Neuronal stem cell (in vitro differentiated cells): ENCODE measurements around the gene PHAF1.

Source experiments
- DNase-seq: peaks from one replicate; pipeline ENCODE4 v3.0.0-alpha.2; 2013; ENCODE audit warnings: low spot score
- H2AFZ ChIP-seq: one replicate; pipeline ENCODE4 v1.6.1; 2013; ENCODE audit warnings: mild to moderate bottlenecking, low read length, inconsistent platforms
- H2AK5ac ChIP-seq: 2 replicates; pipeline ENCODE4 v1.6.1; 2013; ENCODE audit warnings: low read depth, mild to moderate bottlenecking, inconsistent platforms, low read length, moderate library complexity, mixed read lengths
- H2BK120ac ChIP-seq: 2 replicates; pipeline ENCODE4 v1.6.1; 2013; ENCODE audit warnings: low read depth, mild to moderate bottlenecking, inconsistent platforms, low read length, moderate library complexity, mixed read lengths
- H2BK12ac ChIP-seq: one replicate; pipeline ENCODE4 v1.6.1; 2013; ENCODE audit warnings: low read length, inconsistent platforms
- H2BK15ac ChIP-seq: 2 replicates; pipeline ENCODE4 v1.6.1; 2013; ENCODE audit warnings: mild to moderate bottlenecking, low read length, inconsistent platforms, mixed read lengths
- H2BK5ac ChIP-seq: one replicate; pipeline ENCODE4 v1.6.1; 2013; ENCODE audit warnings: inconsistent platforms, mild to moderate bottlenecking, low read length, moderate library complexity
- H3K14ac ChIP-seq: one replicate; pipeline ENCODE4 v1.6.1; 2013; ENCODE audit warnings: low read length, inconsistent platforms
- H3K18ac ChIP-seq: 2 replicates; pipeline ENCODE4 v1.6.1; 2013; ENCODE audit warnings: low read length, inconsistent platforms
- H3K23ac ChIP-seq: 2 replicates; pipeline ENCODE4 v1.6.1; 2013; ENCODE audit warnings: low read depth, mild to moderate bottlenecking, mixed read lengths, low read length, inconsistent platforms; ENCODE audit not compliant: poor library complexity
- H3K27ac ChIP-seq: replicated peaks from 3 replicates; pipeline ENCODE4 v1.5.1; 2013; ENCODE audit warnings: low read length, inconsistent platforms
- H3K27me3 ChIP-seq, 3 experiments: 2 replicates each; pipeline ENCODE4 v1.6.1; 2013; ENCODE audit warnings: low read length in 3 of 3, mild to moderate bottlenecking in 2 of 3, inconsistent platforms in 1 of 3, low read depth in 1 of 3, mixed read lengths in 1 of 3, moderate library complexity in 1 of 3; ENCODE audit not compliant: control insufficient read depth in 3 of 3, insufficient read depth in 3 of 3
- H3K36me3 ChIP-seq, 2 donors: replicated peaks in 1 of 2; 2 replicates each; pipeline ENCODE4 v1.6.1; 2013; ENCODE audit warnings: low read length in 2 of 2; ENCODE audit not compliant: control insufficient read depth in 2 of 2, insufficient read depth in 2 of 2
- H3K4ac ChIP-seq: 2 replicates; pipeline ENCODE4 v1.6.1; 2013; ENCODE audit warnings: inconsistent platforms, mild to moderate bottlenecking, low read length, moderate library complexity
- H3K4me1 ChIP-seq, 2 donors: 1 replicate in 1 of 2; 2 replicates in 1 of 2; pipeline ENCODE4 v1.6.1; 2013; ENCODE audit warnings: low read length in 2 of 2, low read depth in 1 of 2; ENCODE audit not compliant: control insufficient read depth in 2 of 2, insufficient read depth in 1 of 2
- H3K4me2 ChIP-seq: one replicate; pipeline ENCODE4 v1.6.1; 2013; ENCODE audit warnings: mild to moderate bottlenecking, low read length, inconsistent platforms; ENCODE audit not compliant: insufficient read depth, poor library complexity, severe bottlenecking
- H3K4me3 ChIP-seq, 2 donors: 2 replicates each; pipeline ENCODE4 v1.5.1; 2013; ENCODE audit warnings: low read length in 2 of 2, mild to moderate bottlenecking in 2 of 2, inconsistent platforms in 1 of 2, moderate library complexity in 1 of 2
- H3K79me1 ChIP-seq: one replicate; pipeline ENCODE4 v1.6.1; 2013; ENCODE audit warnings: low read depth, mild to moderate bottlenecking, inconsistent platforms, low read length, moderate library complexity
- H3K9ac ChIP-seq: one replicate; pipeline ENCODE4 v1.6.1; 2013; ENCODE audit warnings: mild to moderate bottlenecking, low read depth, low read length, inconsistent platforms; ENCODE audit not compliant: poor library complexity
- H3K9me3 ChIP-seq, 2 donors: replicated peaks in 1 of 2; 2 replicates each; pipeline versions ENCODE3 to v1.6.1; 2013; ENCODE audit warnings: low read length in 2 of 2, mild to moderate bottlenecking in 2 of 2, inconsistent platforms in 1 of 2, low read depth in 1 of 2, mixed read lengths in 1 of 2, moderate library complexity in 1 of 2; ENCODE audit not compliant: control insufficient read depth in 2 of 2, insufficient read depth in 1 of 2
- H4K8ac ChIP-seq: one replicate; pipeline ENCODE4 v1.6.1; 2013; ENCODE audit warnings: low read depth, mild to moderate bottlenecking, inconsistent platforms, low read length, moderate library complexity
- H4K91ac ChIP-seq: one replicate; pipeline ENCODE4 v1.6.1; 2013; ENCODE audit warnings: low read length, low read depth, mild to moderate bottlenecking, inconsistent platforms; ENCODE audit not compliant: poor library complexity
- WGBS, 2 donors: extraction: QIAGEN DNeasy Blood & Tissue Kit; methylation state at CpG; one replicate each; pipeline ENCODE4 v1.1.7; 2013; ENCODE audit warnings: missing lambda C conversion rate in 2 of 2, mixed read lengths in 1 of 2; ENCODE audit not compliant: insufficient read length in 2 of 2, insufficient replicate concordance in 1 of 2; ENCODE audit errors: extremely low coverage in 2 of 2; 5-methylcytosine and 5-hydroxymethylcytosine counted together

Gene PHAF1

DNA sequence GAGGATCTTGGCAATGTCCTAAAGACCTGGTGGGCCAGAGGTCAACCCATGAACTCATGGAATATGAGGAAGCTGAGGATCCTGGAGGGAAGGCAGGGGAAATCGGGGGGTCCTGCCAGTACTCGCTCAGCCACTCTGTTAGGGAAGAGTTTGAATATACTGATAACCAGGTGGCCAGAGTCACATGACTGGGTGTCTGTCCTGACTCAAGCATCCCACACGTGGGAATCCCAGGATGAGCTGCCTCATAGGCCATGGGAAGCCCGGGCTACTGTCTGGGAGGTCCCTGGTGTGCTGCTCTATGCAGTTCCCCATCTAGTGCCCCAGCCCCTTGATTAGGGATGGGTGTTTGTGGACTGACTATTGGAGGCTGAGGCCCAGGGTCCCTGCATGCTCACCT is 78.6 kb downstream of the PHAF1 start:
- Histone ChIP-seq H3K36me3 (peaks cover under 1 to 3% of the 10 kb centered on the region in 2 donors), H3K23ac (no peak overlapping the region), H4K91ac (no peak overlapping the region), H3K79me1 (peaks cover 13% of the 10 kb centered on the region), H3K18ac (no peak overlapping the region), H3K4me3 (no peak overlapping the region), H4K8ac (no peak overlapping the region), H2BK15ac (no peak overlapping the region), H2BK12ac (no peak overlapping the region), H3K4me2 (no peak overlapping the region), H3K9ac (no peak overlapping the region), H3K27me3 (peaks cover 5 to 30% (median 8%) of the 10 kb centered on the region in 3 experiments), H2BK120ac (no peak overlapping the region), H2BK5ac (no peak overlapping the region), H3K27ac (no peak overlapping the region), H2AK5ac (peak overlapping the region; percentile 53), H3K9me3 (no peaks in the 10 kb centered on the region), H3K14ac (no peak overlapping the region), H3K4ac (no peak overlapping the region), H3K4me1 (peaks cover 19 to 22% of the 10 kb centered on the region in 2 donors), H2AFZ (no peak overlapping the region)
- no CpG with 5 or more reads among the region's 4 CpGs for WGBS, 2 donors
- no peak for DNase-seq

DNA sequence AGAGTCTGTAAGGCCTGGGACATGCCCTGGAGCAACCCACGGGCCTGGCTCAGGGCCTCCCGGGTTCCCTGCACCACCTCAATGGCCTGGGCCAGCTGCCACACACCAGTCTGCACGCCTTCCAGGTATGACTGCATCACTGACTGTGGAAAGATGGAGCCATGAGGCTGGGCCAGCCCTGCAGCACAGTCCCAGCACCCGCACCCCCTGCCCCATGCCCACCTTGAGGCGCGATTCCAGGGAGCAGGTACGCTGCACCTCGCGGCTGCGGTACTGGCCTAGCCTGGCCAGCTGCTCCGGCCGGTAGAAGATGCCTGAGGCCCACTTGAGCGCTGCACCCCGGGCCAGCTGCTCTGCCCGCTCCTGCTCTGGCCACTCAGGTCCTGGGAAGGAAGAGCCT is 79.1 kb downstream of the PHAF1 start:
- Histone ChIP-seq H2BK5ac (no peak overlapping the region), H3K4me3 (no peak overlapping the region), H2AFZ (no peak overlapping the region), H2AK5ac (peak overlapping the region; percentile 53), H3K27me3 (peaks cover 5 to 30% (median 8%) of the 10 kb centered on the region in 3 experiments), H4K91ac (no peak overlapping the region), H3K18ac (no peak overlapping the region), H2BK12ac (peak overlapping the region; percentile 70), H3K27ac (no peak overlapping the region), H3K9me3 (no peaks in the 10 kb centered on the region), H3K9ac (peak overlapping the region; percentile 57), H3K36me3 (peaks cover 4 to 7% of the 10 kb centered on the region in 2 donors), H2BK120ac (no peak overlapping the region), H3K79me1 (peaks cover 13% of the 10 kb centered on the region), H3K14ac (no peak overlapping the region), H3K23ac (no peak overlapping the region), H2BK15ac (no peak overlapping the region), H4K8ac (no peak overlapping the region), H3K4ac (no peak overlapping the region), H3K4me1 (peaks cover 20 to 23% of the 10 kb centered on the region in 2 donors), H3K4me2 (no peak overlapping the region)
- WGBS, 2 donors, result no CpG with 5 or more reads among the region's 15 CpGs
- DNase-seq, result no peak

DNA sequence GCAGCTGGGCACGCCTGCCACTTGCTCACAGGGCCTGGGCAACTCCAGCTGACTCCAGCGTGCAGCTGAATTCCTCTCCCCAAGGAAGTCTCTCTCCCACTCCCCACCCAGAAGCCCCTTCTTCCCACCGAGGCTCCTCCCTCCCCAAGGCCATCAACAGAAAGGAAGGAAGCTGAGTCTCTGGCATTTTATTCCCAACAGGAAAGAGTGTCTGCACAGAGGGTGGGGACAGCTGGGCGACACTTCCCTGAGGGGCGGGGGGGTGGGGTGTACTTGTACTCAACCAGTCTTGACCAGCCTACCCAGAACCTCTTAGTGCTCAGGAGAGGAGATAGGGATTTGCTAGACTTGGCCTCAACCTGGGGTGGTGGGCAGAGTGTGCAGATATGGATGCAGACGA is 80.3 kb downstream of the PHAF1 start, which contains the start of gene EXOC3L1:
Gene EXOC3L1, minus strand, starts transcription at position 96 of the 400 bp plus-strand sequence. CDS start 460 bp downstream, outside the sequence.
- Histone ChIP-seq H3K14ac (no peak within 1 kb of the TSS), H4K8ac (no peak within 1 kb of the TSS), H3K9ac (peak within 1 kb of the TSS; percentile 36), H2BK15ac (no peak within 1 kb of the TSS), H2AFZ (peak within 1 kb of the TSS; percentile 70), H3K4me1 (peaks cover 17 to 20% of the 10 kb centered on the region in 2 donors), H3K9me3 (no peaks in the 10 kb centered on the region), H2BK5ac (no peak within 1 kb of the TSS), H3K4me3 (peak within 1 kb of the TSS in 1 of 2 donors; percentile 33), H3K4me2 (no peak within 1 kb of the TSS), H3K27ac (no peak within 1 kb of the TSS), H4K91ac (no peak within 1 kb of the TSS), H3K36me3 (peaks cover 16 to 20% of the 10 kb centered on the region in 2 donors), H3K27me3 (peaks cover 1 to 20% (median 2%) of the 10 kb centered on the region in 3 experiments), H3K18ac (no peak within 1 kb of the TSS), H3K23ac (no peak within 1 kb of the TSS), H2AK5ac (peak within 1 kb of the TSS; percentile 81), H2BK120ac (no peak within 1 kb of the TSS), H3K79me1 (peaks cover 9% of the 10 kb centered on the region), H2BK12ac (peak within 1 kb of the TSS; percentile 70), H3K4ac (no peak within 1 kb of the TSS)
- WGBS, 2 donors, result no CpG with 5 or more reads among the region's 6 CpGs
- DNase-seq, result no peak

DNA sequence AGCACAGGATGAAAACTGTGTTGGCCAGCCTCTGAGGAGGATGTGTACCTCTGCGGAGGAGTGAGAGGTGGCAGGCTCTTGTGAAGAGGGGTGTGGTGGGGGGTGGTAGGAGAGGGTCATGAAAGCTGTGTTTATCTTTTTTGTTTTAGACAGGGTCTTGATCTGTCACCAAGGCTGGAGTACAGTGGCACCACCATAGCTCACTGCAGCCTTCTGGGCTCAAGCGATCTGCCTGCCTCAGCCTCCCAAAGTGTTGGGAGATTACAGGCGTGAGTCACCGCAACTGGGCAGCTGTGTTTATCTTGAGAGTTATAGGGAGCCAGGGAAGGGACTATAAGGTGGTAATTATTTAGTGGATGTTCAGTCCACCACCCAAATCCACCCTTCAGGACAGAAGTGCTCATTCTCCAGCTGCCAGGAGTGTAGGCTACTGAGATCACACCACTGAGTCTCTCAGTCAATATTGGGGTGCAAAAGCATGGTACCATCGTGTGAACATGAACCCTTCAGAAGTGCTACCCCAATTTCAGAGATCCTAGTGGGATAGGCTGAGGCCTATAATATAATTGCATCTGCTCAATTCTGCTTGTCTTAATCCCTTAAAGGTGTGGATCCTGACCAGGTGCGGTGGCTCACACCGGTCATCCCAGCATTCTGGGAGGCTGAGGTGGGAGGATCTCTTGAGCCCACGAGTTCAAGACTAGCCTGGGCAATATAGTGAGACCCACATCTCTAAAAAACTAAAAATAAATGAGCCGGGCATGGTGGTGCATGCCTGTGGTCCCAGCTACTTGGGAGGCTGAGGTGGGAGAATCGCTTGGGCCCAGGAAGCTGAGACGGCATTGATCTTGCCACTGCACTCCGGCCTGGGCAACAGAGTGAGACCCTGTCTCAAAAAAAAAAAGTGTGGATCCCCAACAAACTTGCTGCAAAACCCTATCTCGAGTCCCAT is 81.0 kb downstream of the PHAF1 start:
- peaks cover 0 to 13% (median 0%) of the 10 kb centered on the region in 3 experiments for H3K27me3 ChIP-seq
- H2BK15ac ChIP-seq, result no peak overlapping the region
- no peak overlapping the region for H2BK12ac ChIP-seq
- H3K79me1 ChIP-seq, result peaks cover 9% of the 10 kb centered on the region
- no peak overlapping the region for H3K14ac ChIP-seq
- no peaks in the 10 kb centered on the region for H3K9me3 ChIP-seq
- H2AFZ ChIP-seq, result no peak overlapping the region
- peak overlapping the region in 1 of 2 donors; percentile 33 for H3K4me3 ChIP-seq
- H4K91ac ChIP-seq, result no peak overlapping the region
- no peak overlapping the region for H2AK5ac ChIP-seq
- no peak overlapping the region for H3K18ac ChIP-seq
- WGBS, 2 donors, result no CpG with 5 or more reads among the region's 13 CpGs
- no peak overlapping the region for H3K4me2 ChIP-seq
- H3K9ac ChIP-seq, result no peak overlapping the region
- no peak overlapping the region for H2BK120ac ChIP-seq
- H3K36me3 ChIP-seq, result peaks cover 22 to 27% of the 10 kb centered on the region in 2 donors
- no peak overlapping the region for H2BK5ac ChIP-seq
- no peak overlapping the region for H3K23ac ChIP-seq
- H3K4ac ChIP-seq, result no peak overlapping the region
- DNase-seq, result no peak
- no peak overlapping the region for H4K8ac ChIP-seq
- no peak overlapping the region for H3K27ac ChIP-seq
- peaks cover 17 to 20% of the 10 kb centered on the region in 2 donors for H3K4me1 ChIP-seq
